Measurements from ENCODE around the gene DELE1. TPM values are rescaled to one million over a fixed set of nuclear protein-coding genes. Genes with fewer than 3 reads are reported as not detected.

The DELE1 gene
- total RNA-seq, 1 donor from 2014 or later: 40.7 TPM

DNA sequence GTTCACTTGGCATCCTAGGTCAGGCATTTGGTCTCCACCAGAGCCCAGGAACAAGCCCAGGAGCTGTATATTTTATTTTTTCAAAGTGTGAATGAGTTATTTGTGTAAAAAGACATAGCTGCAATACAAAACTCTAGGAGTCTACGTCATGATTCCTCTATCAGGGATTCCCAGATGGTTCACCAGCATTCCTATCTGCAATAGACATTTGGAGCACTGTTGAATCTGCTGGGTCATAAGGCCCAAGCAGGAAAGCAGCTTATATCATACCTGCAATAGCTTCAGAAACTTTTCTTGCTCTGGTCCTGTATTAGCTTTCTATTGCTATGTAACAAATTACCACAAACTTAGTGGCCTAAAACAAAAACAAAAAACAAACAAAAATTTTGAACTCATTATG is 16.7 kb upstream of the DELE1 start:
- Histone ChIP-seq H3K27me3 (no peaks in the 10 kb centered on the region), H3K36me3 (no peaks in the 10 kb centered on the region), H3K9me3 (no peaks in the 10 kb centered on the region), H3K4me3 (no peak overlapping the region), H3K27ac (no peak overlapping the region), H3K4me1 (no peaks in the 10 kb centered on the region)
- DNase-seq (ENCODE audit: low spot score in 2 of 2): no peak
- intact Hi-C loops (cut with DNase I): no loop called here
- TF ChIP-seq, protein P1, sequence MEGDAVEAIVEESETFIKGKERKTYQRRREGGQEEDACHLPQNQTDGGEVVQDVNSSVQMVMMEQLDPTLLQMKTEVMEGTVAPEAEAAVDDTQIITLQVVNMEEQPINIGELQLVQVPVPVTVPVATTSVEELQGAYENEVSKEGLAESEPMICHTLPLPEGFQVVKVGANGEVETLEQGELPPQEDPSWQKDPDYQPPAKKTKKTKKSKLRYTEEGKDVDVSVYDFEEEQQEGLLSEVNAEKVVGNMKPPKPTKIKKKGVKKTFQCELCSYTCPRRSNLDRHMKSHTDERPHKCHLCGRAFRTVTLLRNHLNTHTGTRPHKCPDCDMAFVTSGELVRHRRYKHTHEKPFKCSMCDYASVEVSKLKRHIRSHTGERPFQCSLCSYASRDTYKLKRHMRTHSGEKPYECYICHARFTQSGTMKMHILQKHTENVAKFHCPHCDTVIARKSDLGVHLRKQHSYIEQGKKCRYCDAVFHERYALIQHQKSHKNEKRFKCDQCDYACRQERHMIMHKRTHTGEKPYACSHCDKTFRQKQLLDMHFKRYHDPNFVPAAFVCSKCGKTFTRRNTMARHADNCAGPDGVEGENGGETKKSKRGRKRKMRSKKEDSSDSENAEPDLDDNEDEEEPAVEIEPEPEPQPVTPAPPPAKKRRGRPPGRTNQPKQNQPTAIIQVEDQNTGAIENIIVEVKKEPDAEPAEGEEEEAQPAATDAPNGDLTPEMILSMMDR (IDR thresholded peaks at IDR 0.05): no peak

DNA sequence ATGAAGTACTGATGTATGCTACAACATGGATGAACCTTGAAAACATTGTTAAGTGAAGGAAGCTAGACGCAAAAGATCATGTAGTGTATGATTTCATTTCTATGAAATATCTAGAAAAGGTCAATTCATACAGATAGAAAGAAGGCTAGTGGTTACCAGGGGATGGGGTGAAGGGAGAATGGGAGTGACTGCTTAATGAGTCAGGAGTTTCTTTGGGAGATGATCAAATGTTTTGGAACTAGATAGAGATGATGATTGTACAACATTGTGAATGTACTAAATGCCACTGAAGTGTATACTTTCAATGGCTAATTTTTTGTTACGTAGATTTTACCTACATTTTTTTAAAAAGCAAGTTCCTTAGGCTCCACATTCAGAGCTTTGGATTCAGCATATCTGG is 14.9 kb upstream of the DELE1 start:
- no peaks in the 10 kb centered on the region for H3K27me3 ChIP-seq
- TF ChIP-seq, protein P1 (IDR thresholded peaks at IDR 0.05): no peak
- DNase-seq (ENCODE audit: low spot score in 2 of 2): no peak
- peaks cover 2 to 3% of the 10 kb centered on the region in 2 donors for H3K4me1 ChIP-seq
- no peak overlapping the region for H3K27ac ChIP-seq
- no peaks in the 10 kb centered on the region for H3K36me3 ChIP-seq
- no peak overlapping the region for H3K4me3 ChIP-seq
- H3K9me3 ChIP-seq: no peaks in the 10 kb centered on the region
- intact Hi-C loops (cut with DNase I): no loop called here

DNA sequence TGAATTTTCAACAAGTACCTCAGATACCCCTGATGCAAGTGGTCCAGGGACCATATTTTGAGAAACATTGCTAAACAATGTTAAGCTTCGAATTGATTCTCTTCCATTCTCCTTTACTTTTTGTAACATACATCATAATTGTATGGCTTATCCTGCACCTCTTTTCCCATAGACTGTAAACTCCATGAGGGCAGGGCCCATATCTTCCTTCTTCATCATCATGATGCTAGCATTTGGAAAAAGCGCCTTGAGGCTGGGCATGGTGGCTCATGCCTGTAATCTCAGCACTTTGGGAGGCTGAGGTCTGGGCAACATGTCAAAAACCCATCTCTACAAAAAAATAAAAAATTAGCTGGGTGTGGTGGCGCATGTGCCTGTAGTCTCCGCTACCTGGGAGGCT is 14.5 kb upstream of the DELE1 start:
- no peaks in the 10 kb centered on the region for H3K36me3 ChIP-seq
- no peaks in the 10 kb centered on the region for H3K27me3 ChIP-seq
- H3K27ac ChIP-seq: no peak overlapping the region
- no peak for DNase-seq (ENCODE audit: low spot score in 2 of 2)
- no peaks in the 10 kb centered on the region for H3K9me3 ChIP-seq
- intact Hi-C loops (cut with DNase I): no loop called here
- peaks cover 5 to 7% of the 10 kb centered on the region in 2 donors for H3K4me1 ChIP-seq
- no peak overlapping the region for H3K4me3 ChIP-seq
- TF ChIP-seq, protein P1 (IDR thresholded peaks at IDR 0.05): no peak

DNA sequence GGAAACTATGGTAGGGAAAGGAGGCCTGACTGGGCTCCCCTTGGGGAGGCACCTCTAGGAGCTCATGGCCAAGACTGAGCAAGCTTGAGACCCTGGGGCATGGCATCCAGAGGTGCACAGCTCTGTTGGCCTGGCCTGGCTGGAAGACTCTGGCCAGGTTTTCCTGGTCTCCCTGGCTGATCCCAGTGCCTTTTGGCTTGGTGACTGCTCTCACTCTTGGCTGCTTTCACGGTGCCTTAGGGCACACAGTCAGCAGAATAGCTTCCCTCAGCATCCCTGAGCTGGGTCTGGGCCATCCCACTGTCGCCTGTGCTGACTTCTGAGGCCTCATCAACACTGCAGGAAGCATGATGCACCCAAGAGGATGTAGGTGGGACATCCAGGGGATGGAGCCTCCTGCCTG is 13.4 kb upstream of the DELE1 start:
- no peaks in the 10 kb centered on the region for H3K9me3 ChIP-seq
- no peak overlapping the region for H3K27ac ChIP-seq
- no peaks in the 10 kb centered on the region for H3K36me3 ChIP-seq
- TF ChIP-seq, protein P1 (IDR thresholded peaks at IDR 0.05): no peak
- intact Hi-C loops (cut with DNase I): no loop called here
- no peaks in the 10 kb centered on the region for H3K27me3 ChIP-seq
- peaks cover 5 to 7% of the 10 kb centered on the region in 2 donors for H3K4me1 ChIP-seq
- no peak overlapping the region for H3K4me3 ChIP-seq
- no peak for DNase-seq (ENCODE audit: low spot score in 2 of 2)

DNA sequence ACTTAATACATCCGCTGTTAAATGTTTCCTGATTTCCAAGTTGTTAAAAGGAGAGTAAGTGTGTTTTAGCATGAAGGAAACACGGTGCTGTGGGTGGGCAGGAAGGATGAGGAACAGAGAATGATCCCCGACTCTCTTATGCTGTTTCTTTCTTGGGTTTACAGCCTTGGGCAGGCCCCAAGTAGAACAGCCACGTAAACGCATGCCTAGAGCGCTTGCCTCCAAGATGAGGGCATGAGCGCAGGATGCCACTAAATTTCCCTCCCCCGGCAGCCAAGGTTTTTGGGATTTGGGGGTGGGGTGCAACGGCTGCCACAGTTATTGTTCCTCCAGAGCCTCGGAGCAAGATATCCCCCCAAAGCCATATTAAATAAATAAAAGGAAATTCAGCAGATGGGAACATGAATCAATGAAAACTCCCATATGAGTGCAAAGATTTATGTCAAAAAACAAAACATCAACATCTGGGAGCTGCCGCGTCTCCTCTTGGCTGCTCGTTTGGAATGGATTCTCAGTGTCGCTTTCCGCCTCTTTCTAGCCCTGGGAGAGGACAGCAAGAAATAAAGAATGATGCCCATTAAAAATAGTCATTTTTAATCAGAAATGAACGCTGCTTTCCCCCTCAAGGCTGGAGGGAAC is 10.0 kb upstream of the DELE1 start:
- Histone ChIP-seq H3K27ac (no peak overlapping the region), H3K27me3 (no peaks in the 10 kb centered on the region), H3K4me1 (peaks cover 5 to 7% of the 10 kb centered on the region in 2 donors), H3K4me3 (peak overlapping the region; percentile 49 to 61), H3K36me3 (no peaks in the 10 kb centered on the region), H3K9me3 (no peaks in the 10 kb centered on the region)
- TF ChIP-seq, protein P1 (IDR thresholded peaks at IDR 0.05): no peak
- intact Hi-C loops (cut with DNase I): no loop called here
- no peak for DNase-seq (ENCODE audit: low spot score in 2 of 2)

Data from ascending aorta (tissue), 2 donors.